GM20431 (cell line): Measurements from ENCODE around the gene ABCA13.

Experiments used
- in situ Hi-C: fragments of 300-500 bp; cut with MseI, MboI; formaldehyde crosslinking; loops from one replicate; pipeline ENCODE4 v1.15.0; 2020; ENCODE audit warnings: low sequenced_read_pairs; ENCODE audit not compliant: unreplicated experiment

The ABCA13 gene

DNA sequence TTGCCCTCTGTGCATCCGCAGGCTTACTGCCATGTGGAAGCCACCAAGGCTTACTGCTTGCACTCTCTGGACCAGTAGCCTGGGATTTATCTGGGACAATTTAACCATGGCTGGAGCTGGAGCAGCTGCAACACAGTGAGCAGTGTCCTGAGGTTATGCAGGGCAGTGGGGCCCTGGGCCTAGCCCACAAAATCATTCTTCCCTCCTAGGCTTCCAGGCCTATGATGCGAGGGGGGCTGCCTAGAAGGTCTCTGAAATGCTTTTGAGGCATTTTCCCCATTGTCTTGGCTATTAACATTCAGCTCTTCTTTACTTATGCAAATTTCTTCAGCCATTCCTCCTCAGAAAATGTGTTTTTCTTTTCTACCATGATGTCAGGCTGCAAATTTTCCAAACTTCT, 439.4 kb downstream of the ABCA13 start:
- in situ Hi-C loops, result no loop called here

DNA sequence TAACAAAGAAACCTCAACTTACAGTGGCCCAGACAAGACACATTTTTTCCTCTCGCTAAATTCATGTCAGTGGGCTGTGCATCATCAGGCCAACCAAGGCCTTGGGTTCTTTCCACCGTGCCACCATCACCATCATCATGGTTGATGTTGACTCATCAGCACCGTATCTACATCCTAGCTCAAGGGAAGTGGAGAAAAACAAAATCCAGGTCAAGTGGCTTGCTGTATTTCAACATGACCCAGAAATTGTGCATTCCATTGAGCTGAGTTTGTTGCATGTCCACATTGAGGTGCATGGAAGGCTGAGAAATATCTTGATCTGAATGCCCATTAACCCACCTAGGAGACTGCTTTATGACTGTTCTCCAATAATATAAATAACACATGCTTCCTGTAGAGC, 440.7 kb downstream of the ABCA13 start:
- in situ Hi-C loops, result no loop called here

DNA sequence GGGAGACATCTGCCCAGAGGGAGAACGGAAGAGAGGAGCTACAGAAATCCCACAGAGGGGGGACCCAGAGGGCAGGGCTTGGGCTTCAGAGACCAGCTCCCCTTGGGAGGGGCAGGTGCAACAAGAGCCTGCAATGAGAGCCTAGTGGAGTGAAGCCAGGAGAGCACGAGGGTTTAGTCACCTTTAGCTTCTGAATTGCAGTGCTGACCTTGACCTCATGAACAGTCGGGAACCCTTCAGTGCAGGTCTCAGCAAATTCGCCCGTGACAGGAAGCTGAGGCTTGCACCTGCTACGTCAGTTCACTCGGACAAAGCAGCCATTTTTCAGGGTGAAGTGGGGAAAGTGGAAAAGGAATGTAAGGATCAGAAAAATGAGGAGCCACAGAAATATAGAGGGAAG, 446.2 kb downstream of the ABCA13 start:
- in situ Hi-C loops, result no loop called here

DNA sequence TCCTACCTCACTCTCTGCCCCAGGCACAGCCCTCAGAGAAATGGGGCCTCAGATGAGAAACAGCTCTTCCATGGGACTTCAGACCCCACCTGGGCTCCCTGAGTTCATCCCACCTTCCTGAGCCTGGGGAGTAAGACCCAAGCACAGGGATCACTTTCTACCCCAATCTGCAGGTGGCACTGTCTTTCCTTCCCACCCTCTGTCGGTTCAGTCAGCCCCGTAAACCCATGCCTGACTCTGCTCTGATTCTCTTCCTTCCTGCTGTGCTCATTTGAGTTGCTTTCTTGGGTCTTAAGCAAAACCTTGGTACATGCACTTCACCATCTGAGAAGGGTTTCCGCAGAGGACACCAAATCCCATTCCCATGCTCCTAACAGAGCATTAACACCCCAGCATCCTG, 446.7 kb downstream of the ABCA13 start:
- in situ Hi-C loops, result no loop called here

DNA sequence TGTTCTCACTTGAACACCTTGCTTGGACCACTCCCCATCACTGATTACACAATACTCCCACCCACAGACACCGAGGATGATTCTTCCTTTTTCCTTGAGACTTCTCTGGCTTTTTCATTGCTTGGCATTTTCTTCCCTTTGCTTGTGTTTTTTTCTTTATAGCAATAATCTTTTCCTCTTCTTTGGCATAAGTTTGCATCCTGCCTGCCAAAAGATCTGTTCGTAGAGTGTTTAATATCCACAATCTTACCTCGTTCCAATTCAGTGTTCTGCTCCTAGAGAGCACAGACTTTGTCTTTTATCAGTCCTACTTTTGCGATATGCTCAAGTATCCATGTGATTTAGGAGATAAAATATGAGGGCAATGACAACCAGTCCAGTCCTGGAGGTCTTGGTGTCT, 449.8 kb downstream of the ABCA13 start:
- in situ Hi-C loops, result no loop called here

DNA sequence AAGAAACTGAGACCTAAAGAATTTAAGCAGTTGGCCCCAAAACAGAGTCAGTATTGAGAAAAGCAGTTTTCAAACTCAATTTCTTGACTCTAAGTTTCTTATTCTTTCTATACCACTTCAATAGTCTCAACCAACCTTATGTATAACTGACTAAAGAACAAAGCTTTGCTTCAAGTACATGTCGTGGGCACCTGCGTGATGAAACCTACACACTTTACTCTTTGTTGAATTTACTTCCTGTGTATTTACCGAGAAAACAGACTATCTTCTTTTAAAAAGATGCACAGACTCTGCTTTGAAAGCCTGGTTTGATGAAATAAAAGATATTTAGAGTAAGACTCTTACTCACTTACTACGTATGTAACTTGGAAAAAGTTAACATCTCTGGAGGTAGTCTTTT, 455.9 kb downstream of the ABCA13 start:
- in situ Hi-C loops, result no loop called here

DNA sequence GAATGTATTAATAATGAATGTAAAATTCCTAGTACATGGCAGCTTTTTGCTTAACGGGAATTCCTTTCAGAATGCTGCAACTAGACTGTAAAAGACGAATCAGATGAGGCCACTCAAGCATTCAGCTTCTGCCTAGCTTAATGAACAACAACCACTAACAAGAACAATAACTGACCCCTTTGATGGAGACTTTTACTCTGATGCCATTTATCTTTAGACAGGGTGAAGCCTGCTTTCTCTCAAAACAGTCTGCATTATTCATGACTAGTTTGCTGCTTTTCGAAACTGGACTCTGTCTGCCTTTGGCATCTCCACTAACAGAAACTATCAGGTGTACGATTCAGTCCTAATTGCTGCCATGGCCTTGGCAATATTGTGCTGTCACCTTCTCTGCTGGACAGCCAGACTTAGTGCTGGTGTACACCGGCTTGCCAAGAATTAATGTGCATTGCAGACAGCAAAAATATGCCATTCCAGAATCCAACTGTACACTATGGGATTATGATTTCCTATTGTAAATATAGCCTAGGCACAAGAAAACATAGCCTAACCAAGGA, 457.6 kb downstream of the ABCA13 start:
- in situ Hi-C loops, result no loop called here

DNA sequence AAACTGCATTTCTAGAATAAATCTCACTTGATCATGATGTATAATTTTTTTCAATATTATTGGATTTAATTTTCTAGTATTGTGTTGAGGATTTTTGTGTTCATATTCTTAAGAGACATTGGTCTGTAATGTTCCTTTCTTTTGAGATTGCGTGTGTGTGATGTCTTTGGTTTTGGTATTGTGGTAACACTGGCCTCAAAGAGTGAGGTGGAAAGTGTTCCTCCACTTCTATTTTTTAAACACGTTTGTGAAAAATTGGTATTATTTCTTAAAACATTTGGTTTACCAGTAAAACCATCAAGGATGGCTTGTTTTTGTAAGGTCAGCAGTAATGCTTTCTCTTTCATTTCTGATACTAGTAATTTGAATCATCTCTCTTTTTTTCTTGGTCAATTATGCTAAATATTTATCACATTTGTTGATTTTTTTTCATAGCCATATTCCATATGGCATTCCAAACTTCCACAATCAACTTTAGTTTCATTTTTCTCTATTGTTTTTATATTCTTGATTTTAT, 462.9 kb downstream of the ABCA13 start:
- in situ Hi-C loops, result no loop called here

DNA sequence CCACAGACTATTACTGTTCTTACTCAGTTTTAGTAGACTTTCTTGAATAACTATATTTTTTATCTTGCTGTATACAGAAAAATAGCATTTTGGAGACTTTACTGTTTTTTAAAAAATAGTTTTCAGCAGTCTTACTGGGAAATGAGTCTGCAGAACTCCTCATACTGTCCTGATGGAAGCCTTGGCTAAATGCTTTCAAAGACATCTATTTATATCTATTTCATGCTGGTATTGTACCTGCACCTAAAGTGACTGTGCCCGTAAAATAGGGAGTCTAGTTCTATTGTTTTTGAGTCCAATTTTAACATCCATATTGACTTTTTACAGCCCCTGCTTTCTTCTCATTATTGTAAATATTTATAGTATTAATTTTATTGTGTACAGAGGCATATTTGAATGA, 464.5 kb downstream of the ABCA13 start:
- in situ Hi-C loops, result no loop called here

DNA sequence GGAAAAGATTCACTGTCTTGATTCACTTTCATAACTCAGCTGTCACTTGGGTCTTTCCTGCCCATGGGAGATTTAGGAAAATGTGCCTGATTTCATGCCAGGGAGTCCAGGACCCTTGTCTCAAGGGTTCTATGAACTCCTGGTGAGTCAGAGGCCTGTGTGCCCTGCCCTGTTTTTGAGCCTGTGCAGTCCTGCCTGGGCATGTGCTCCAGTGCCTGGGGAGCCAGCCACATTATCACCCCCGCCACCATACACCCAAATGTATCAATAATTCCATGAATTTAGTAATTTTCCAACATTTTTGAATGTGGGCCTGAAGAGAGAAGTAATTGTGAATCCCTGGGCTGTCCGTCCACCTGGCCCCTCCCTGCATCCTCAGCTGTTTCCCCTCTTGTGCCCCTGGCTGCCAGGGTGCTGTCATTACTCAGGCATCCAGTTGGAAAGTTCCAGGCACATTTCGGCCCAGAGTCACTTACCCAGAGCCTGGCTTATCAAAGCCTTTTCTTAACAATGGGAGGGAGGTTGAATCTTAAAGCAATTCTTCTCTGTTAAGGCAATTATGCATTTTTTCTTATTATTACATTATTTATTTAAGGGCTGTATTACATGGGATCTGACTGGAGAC, 465.2 kb downstream of the ABCA13 start:
- in situ Hi-C loops, result no loop called here

DNA sequence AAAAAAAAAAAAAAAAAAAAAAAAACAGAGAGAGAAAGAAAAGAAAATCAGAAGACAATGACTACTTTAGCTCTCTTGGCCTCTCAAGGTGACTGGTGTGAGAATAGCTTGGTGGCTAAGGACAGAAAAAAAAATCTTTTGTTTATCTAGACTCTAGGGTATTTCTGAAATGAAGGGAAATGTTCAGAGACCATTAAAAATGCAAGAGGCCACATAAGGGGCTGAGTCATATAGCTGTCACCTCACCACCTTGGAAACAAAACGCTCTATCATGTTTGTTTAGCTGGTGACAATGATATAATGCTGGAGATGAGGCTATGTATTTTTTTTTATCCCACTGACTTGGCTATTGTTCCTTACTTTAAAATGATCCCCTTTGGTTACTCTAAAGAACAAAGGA, 466.1 kb downstream of the ABCA13 start:
- in situ Hi-C loops, result no loop called here

DNA sequence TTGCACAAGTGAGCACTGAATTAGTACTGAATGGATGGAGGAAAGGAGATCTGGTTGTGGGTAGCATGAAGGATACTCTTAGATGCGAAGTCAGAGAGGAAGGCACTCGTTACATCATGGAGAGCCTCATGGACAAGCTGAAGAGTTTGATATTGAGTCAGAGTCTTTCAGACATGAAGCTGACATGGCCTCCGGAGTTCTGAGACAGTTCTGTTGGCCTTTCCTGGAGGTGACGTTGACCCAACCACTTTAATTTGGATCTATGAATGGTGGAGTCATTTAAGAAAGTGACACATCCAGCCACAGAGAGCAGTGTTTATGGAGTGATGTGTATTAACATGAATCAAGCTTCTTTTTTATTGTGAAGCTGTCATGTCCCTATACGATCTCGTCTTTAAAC, 466.8 kb downstream of the ABCA13 start:
- in situ Hi-C loops, result no loop called here

DNA sequence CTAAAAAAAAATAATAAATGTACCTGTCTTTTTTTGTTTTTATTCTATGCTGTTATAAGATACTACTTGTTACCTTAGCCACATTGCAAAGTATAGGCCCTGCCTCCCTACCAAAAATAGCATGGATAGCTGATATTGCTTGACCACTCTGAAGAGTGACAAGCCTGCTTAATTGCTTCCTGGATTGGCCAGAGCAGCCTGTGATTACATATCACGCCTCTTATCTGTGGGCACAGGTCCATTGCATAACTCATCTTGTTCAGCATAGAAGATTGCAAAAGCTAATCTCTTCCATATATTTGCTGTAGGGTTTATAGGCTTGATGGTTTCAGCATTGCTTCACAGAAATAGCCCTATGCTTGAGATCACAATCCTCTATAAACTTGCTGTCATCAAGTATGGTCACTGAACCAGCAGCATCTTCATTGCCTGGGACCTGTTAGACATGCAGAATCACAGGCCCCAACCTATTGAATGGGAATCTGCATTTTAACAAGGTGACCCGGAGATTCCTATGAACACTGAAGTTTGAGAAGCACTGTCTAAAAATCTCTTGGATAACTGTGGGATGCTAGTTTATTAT, 472.3 kb downstream of the ABCA13 start:
- in situ Hi-C loops, result no loop called here

DNA sequence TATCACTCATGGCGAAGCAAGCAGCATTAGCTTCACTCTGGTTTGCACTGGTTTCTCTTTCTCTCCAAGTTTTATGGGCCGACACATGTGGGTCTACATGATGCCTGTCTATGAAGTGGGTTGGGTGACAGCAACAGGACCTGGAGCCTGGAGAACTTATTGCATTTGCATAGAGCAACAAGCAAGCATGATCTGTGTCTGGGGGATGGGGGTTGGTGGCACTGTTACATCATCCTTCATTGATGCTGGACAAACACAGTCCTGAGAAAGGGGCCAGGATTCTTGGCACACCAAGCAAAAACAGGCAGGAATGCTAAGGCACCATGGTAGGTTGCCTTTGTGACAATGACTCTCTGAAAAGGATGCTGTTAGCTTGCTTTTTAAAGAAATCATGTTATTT, 486.9 kb downstream of the ABCA13 start:
- in situ Hi-C loops, result no loop called here

DNA sequence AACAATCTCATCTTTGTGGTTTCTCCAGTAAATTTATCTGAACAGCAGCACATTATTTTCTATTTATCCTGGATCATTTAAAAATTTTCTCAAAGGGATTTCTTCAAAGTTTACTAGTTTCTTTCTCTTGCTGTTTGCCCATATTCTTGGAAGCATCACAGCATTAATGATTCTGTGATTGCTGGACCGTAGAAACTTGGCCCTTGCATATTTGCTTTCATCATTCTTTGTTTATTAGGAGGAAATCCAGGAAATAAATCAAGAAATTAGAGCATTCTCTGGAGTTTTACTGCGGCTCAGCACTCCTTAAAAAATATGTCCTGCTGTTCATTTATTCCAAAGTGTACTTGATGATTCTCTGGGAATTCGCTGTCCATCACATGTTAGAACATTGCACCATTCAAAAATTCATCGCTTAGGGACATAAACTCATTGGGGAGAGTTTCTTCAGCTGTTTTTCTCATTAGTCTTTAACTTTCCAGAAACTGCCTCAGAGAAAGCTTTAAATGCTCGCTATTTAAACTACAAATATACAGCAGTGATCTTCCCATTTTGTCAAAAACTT, 489.1 kb downstream of the ABCA13 start:
- in situ Hi-C loops, result no loop called here

DNA sequence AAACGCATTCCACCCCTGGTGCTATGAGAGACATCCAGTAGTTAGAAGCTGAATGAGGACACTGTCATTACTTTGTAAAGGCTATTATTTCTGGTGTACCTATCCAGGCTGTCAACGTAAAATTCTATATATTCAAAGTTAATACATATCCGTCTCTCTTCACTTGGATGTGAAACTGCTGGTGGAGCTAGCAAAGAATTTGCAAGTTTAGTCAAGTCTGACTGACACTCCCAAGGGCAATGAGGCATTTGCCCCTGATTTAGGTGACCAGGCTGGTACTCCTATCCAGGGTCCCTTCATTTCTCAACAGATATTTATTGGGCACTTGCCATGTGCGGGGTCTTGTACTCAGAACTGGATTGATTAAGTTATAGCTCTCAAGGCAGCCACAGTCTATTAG, 493.0 kb downstream of the ABCA13 start:
- in situ Hi-C loops, result no loop called here

DNA sequence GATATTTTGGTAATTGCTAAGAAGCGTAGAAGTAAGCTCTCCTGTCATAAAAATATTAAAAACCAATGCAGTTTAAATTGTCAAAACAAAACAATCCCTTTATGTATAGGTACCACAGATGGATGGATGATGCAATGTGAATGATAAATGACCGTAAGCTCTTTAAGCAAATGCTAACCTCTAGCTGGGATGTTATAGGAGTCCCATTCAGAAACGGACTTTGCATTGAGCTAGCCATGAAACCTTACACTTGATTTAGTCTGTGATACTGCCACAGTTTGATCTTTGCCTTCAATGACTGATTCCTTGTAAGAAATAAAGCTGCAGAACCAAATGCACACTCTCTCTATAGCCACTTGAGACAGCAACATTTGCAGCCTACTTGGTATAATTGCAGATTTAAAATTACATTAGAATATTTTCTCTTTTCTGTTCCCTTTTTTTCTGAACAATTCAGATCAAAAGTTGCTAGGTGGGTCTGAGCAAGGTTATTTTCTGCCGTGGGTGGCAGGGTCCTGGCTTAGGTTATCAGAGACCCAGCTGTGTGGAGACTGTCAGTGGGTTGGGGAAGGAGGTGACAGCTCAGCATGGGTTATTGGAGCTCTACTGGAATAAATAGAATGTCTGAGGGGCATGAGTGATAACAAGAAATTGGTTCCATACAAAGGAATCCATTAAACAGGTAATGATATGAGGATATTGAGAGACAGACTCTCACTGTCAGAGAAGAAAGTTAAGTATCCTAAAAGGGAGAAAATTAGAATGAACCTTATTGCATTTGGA, 494.3 kb downstream of the ABCA13 start:
- in situ Hi-C loops, result no loop called here

DNA sequence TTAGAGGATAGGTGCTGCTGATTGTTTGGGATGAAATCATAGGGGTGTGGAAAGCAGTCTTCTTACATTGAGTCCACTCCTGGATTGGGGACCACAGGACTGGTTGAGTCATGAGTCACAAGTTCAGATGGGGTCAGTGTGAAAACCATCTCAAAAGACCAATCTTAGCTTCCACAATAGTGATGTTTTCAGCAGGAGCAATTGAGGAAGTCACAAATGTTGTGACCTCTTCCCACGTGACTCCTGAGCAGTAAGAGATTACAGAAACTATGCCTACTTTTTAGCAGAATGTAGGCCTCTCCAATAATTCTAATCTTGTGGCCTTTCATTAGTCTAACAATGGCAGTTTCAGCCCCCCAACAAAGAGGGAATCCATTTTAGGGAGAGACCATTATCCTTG, 496.1 kb downstream of the ABCA13 start:
- in situ Hi-C loops, result no loop called here

DNA sequence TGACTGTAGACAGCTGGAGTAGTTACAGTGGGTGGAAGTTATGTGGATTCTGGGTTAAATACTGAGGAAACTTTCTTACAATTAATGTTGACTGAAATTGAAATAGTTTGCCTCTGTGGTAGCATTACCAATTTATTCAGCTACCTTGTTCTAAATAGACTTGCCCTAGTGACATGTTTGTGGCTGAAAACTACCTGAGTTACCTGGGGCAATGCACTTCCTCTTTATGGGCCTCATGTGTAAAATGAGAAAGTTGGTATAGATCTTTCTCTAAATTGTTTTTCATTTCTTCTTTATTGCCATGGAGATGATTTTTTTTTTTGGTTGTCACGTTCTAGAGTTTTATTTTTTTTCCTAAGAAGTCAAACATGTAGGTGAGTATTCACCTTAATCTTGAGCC, 500.4 kb downstream of the ABCA13 start:
- in situ Hi-C loops, result no loop called here

DNA sequence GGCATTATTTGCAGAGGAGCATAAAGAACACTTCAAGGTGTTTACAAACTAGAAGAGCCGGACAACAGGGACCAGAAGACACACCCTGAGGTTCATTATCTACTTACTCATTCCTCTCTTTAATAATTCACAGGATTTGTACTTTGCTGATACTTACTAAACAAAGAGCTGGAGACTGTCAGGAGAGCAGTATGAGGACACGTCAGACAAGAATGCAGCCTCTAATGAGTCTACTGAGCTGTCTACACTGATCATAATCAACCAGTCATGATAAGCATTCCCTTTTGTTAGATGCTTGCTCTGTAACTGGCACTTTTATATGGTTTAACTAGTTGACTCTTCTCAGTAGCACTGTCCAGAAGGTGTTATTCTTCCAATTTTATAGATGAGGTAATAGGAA, 509.7 kb downstream of the ABCA13 start:
- in situ Hi-C loops, result no loop called here

DNA sequence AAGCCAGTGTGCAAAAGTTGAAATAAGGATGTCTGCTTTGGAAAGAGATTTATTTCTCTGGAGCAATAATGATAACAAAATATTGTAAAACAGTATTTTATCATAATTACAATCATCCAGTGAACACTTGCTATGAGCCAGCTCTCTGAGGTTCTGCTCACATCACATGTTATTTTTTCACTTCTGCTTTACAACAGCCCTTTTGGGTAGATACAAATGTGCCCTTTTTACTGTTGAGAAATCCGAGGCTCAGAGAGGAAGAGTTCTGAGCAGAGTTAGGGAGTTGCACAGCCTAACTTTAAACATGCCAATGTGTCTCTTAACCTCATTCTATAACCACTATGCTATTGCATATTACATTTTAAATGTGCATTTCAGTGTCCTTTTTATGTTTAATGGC, 520.5 kb downstream of the ABCA13 start:
- in situ Hi-C loops, result no loop called here
